A549 (cell line): ENCODE data around the gene DDX27. TPM values are rescaled to one million over a fixed set of nuclear protein-coding genes. Genes with fewer than 3 reads are reported as not detected.

ENCODE experiments used
- ATAC-seq, 2 experiments: fragments of 200-7000 bp in 1 of 2; fragments of >200 bp in 1 of 2; cut with Nextera tagmentation in 1 of 2; cut with Tn5 transposase in 1 of 2; 3 replicates each; pipeline versions ENCODE4 v1.8.0 to v1.9.1; 2018 to 2020; ENCODE audit warnings: mild to moderate bottlenecking in 1 of 2, moderate library complexity in 1 of 2
- CTCF ChIA-PET: fragments of 300-600 bp; sonication (Branson Sonifier 250); formaldehyde crosslinking; extraction: SDS; loops from one replicate; lab custom pipeline; 2021; ENCODE audit warnings: antibody characterized with exemption, inconsistent platforms; lab: Yijun Ruan, JAX
- POLR2A ChIA-PET: fragments of 350-600 bp; formaldehyde crosslinking; extraction: SDS; loops from one replicate; lab custom pipeline; 2021; ENCODE audit warnings: antibody characterized with exemption, inconsistent platforms; lab: Yijun Ruan, JAX
- DNase-seq, 2 experiments: peaks; one replicate each; pipeline versions ENCODE4 v3.0.0 to v3.0.0-alpha.2; 2011 to 2016; ENCODE audit warnings: low read depth in 1 of 2, low spot score in 1 of 2
- FAIRE-seq: peaks from 2 replicates; lab custom pipeline; 2011; peaks lifted over from hg19 to GRCh38; lab: Jason Lieb, UNC
- H3K27ac ChIP-seq, 2 experiments: fragments of >200 bp; sonication (Bioruptor Twin); formaldehyde crosslinking; 3 replicates each; pipeline ENCODE4 v1.5.1; 2016 to 2017
- H3K4me1 ChIP-seq: fragments of >200 bp; sonication (Bioruptor Twin); formaldehyde crosslinking; 3 replicates; pipeline ENCODE4 v1.6.1; 2016
- H3K4me2 ChIP-seq: fragments of >200 bp; sonication (Bioruptor Twin); formaldehyde crosslinking; 3 replicates; pipeline ENCODE4 v1.6.1; 2016
- H3K4me3 ChIP-seq: fragments of >200 bp; sonication (Bioruptor Twin); formaldehyde crosslinking; 3 replicates; pipeline ENCODE4 v1.5.1; 2016
- H3K9me3 ChIP-seq: fragments of >200 bp; sonication (Bioruptor Twin); formaldehyde crosslinking; 3 replicates; pipeline ENCODE4 v1.6.1; 2016
- CBX2 ChIP-seq: fragments of 200-600 bp; sonication (generic); IDR thresholded peaks from 2 replicates; pipeline ENCODE4 v1.6.1; 2016; ENCODE audit warnings: low read depth, mild to moderate bottlenecking, borderline replicate concordance
- CBX8 ChIP-seq: fragments of 200-600 bp; sonication (generic); IDR thresholded peaks from 2 replicates; pipeline ENCODE4 v1.6.1; 2016
- FOSL2 ChIP-seq, 2 experiments: fragments of 450-650 bp in 1 of 2; fragments of >200 bp in 1 of 2; sonication (Bioruptor Twin) in 1 of 2; formaldehyde crosslinking; IDR thresholded peaks; 2 replicates each; pipeline versions ENCODE4 v1.5.0 to v1.6.1; 2016 to 2020; ENCODE audit warnings: mild to moderate bottlenecking in 1 of 2, moderate library complexity in 1 of 2
- HOXB5 ChIP-seq: fragments of 250-450 bp; sonication (Bioruptor Pico); IDR thresholded peaks from 2 replicates; pipeline ENCODE4 v1.5.0; 2020; ENCODE audit warnings: mild to moderate bottlenecking, moderate library complexity
- JUNB ChIP-seq: fragments of >200 bp; sonication (Bioruptor Twin); formaldehyde crosslinking; IDR thresholded peaks from 2 replicates; pipeline ENCODE4 v1.6.1; 2016
- KDM1A ChIP-seq: fragments of 200-600 bp; sonication (generic); IDR thresholded peaks from 2 replicates; pipeline ENCODE4 v1.6.1; 2016; ENCODE audit warnings: low read depth, mild to moderate bottlenecking
- NR3C1 ChIP-seq: fragments of >200 bp; sonication (Bioruptor Twin); formaldehyde crosslinking; IDR thresholded peaks from 3 replicates; pipeline ENCODE4 v1.6.1; 2017
- PBX3 ChIP-seq: IDR thresholded peaks from 2 replicates; pipeline ENCODE4 v1.6.1; 2012
- RARB ChIP-seq: fragments of 250-450 bp; sonication (Bioruptor Pico); IDR thresholded peaks from 2 replicates; pipeline ENCODE4 v1.8.0; 2021; ENCODE audit warnings: mild to moderate bottlenecking, moderate library complexity
- RNF2 ChIP-seq: fragments of 200-600 bp; sonication (generic); IDR thresholded peaks from 2 replicates; pipeline ENCODE4 v1.6.1; 2016; ENCODE audit warnings: low read depth, mild to moderate bottlenecking, antibody characterized with exemption, moderate library complexity, borderline replicate concordance
- SMC3 ChIP-seq: fragments of >200 bp; sonication (Bioruptor Twin); formaldehyde crosslinking; IDR thresholded peaks from 3 replicates; pipeline ENCODE4 v1.6.1; 2018; ENCODE audit warnings: inconsistent platforms
- TFCP2L1 ChIP-seq: fragments of 250-450 bp; sonication (Bioruptor Pico); IDR thresholded peaks from 2 replicates; pipeline ENCODE4 v1.5.0; 2021; ENCODE audit warnings: mild to moderate bottlenecking
- TP53 ChIP-seq: fragments of 250-450 bp; sonication (Bioruptor Pico); IDR thresholded peaks from 2 replicates; pipeline ENCODE4 v1.5.0; 2021; ENCODE audit warnings: mild to moderate bottlenecking, moderate library complexity
- ZSCAN20 ChIP-seq: fragments of 250-450 bp; sonication (Bioruptor Pico); IDR thresholded peaks from 2 replicates; pipeline ENCODE4 v1.8.0; 2022; ENCODE audit warnings: mild to moderate bottlenecking, moderate library complexity
- WGBS: methylation state at CpG from one replicate; pipeline ENCODE4 v1.1.6; 2017; ENCODE audit errors: missing lambda C conversion rate; 5-methylcytosine and 5-hydroxymethylcytosine counted together
- polyA plus RNA-seq, 4 experiments: library from polyadenylated mRNA; depleted of rRNA in 3 of 4; stranded (reverse); fragments of >200 nt; fragmentation: RNase III in 1 of 4; extraction: RNeasy Plus Mini Kit Qiagen cat#74134 plus additional on column Dnase treatment in 1 of 4; gene quantifications; 2 replicates in 3 of 4; 3 replicates in 1 of 4; pipeline ENCODE4 v1.2.3, GENCODE V29; 2011 to 2017
- TF ChIP-seq, protein P1 (sequence below): fragments of 200-600 bp; sonication (generic); IDR thresholded peaks from 2 replicates; pipeline ENCODE4 v1.6.1; 2016; ENCODE audit warnings: antibody characterized with exemption, mild to moderate bottlenecking, moderate library complexity

DDX27 gene
- polyA plus RNA-seq, 2 of the 4 experiments (the other 2 are of a cell fraction), result 69.3 TPM

GRCh38 chr20:49186535-49187329 lies 32.5 kb upstream of the DDX27 start (continued):
- TF ChIP-seq, protein P1, sequence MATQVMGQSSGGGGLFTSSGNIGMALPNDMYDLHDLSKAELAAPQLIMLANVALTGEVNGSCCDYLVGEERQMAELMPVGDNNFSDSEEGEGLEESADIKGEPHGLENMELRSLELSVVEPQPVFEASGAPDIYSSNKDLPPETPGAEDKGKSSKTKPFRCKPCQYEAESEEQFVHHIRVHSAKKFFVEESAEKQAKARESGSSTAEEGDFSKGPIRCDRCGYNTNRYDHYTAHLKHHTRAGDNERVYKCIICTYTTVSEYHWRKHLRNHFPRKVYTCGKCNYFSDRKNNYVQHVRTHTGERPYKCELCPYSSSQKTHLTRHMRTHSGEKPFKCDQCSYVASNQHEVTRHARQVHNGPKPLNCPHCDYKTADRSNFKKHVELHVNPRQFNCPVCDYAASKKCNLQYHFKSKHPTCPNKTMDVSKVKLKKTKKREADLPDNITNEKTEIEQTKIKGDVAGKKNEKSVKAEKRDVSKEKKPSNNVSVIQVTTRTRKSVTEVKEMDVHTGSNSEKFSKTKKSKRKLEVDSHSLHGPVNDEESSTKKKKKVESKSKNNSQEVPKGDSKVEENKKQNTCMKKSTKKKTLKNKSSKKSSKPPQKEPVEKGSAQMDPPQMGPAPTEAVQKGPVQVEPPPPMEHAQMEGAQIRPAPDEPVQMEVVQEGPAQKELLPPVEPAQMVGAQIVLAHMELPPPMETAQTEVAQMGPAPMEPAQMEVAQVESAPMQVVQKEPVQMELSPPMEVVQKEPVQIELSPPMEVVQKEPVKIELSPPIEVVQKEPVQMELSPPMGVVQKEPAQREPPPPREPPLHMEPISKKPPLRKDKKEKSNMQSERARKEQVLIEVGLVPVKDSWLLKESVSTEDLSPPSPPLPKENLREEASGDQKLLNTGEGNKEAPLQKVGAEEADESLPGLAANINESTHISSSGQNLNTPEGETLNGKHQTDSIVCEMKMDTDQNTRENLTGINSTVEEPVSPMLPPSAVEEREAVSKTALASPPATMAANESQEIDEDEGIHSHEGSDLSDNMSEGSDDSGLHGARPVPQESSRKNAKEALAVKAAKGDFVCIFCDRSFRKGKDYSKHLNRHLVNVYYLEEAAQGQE, result no peak
- TF ChIP-seq SMC3 (no peak), RARB (CRISPR knock-in tag) (no peak), PBX3 (no peak), TFCP2L1 (CRISPR knock-in tag) (no peak)
- TF ChIP-seq, all 56 proteins: peak for 0

- ChIA-PET CTCF (interaction anchor here (0.8 to 2.2 kb wide), 3 partner anchors 9 to 54 kb away, joined by 5 to 10 read pairs (median 9); no protein-coding TSS in a partner anchor), POLR2A (interaction anchor here (1.0 to 2.6 kb wide), 3 partner anchors 8 to 141 kb away, joined by 4 to 12 read pairs (median 4); partner anchors contain the start of gene DDX27)
- Histone ChIP-seq H3K9me3 (no peaks in the 10 kb centered on the region), H3K4me2 (peak overlapping the region; percentile 85), H3K27ac (peak overlapping the region; percentile 98 to 99), H3K4me1 (peaks cover 36% of the 10 kb centered on the region), H3K4me3 (peak overlapping the region; percentile 93)
- FAIRE-seq (no peak), ATAC-seq (peak; percentile 17 to 37; a peak in 5 of 6 replicates), DNase-seq (no peak)
- TF ChIP-seq CBX8 (no peak), CBX2 (no peak), HOXB5 (CRISPR knock-in tag) (no peak), RARB (CRISPR knock-in tag) (no peak), KDM1A (no peak), RNF2 (no peak), PBX3 (no peak), TP53 (CRISPR knock-in tag) (no peak), ZSCAN20 (CRISPR knock-in tag) (no peak), NR3C1 (no peak), FOSL2 (IDR thresholded peaks at IDR 0.05) (no peak), FOSL2 (CRISPR knock-in tag; IDR thresholded peaks at IDR 0.05) (no peak), JUNB (no peak)
- TF ChIP-seq, protein P1, result no peak
- TF ChIP-seq, all 56 proteins: peak for 0
- whole genome bisulfite sequencing, result 2% methylated on average over 19 of the region's 29 CpGs
Measured at GRCh38 chr20:49187330-49187850, 31.8 kb upstream of the DDX27 start.
